ENCODE measurements around the gene SRRM4. TPM values are rescaled to one million over a fixed set of nuclear protein-coding genes. Genes with fewer than 3 reads are reported as not detected.
A peak's percentile ranks its signal among the peaks of the same experiment; 100 is the strongest.

The SRRM4 gene
- total RNA-seq, 1 donor from 2014 or later = 0.10 TPM

DNA sequence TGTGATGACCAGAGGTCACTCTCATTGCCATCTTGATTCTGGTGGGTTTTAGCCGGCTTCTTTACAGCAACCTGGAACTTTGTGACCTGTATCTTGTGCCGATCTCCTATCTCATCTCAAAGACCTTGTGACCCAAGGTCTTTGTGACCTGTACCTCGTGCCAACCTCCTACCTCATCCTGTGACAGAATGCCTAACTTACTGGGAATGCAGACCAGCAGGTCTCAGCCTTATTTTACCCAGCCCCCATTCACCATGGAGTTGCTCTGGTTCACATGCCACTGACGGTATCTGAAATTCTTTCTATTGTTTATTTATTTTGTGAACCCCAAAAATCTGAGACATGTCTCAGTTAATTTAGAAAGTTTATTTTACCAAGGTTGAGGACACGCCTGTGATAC lies 189.9 kb downstream of the SRRM4 start:
- no peak for DNase-seq

GRCh38 chr12:119171691-119172425 lies 190.5 kb downstream of the SRRM4 start:
- DNase-seq = no peak

GRCh38 chr12:119175081-119175480 lies 193.7 kb downstream of the SRRM4 start:
- DNase-seq = no peak

- DNase-seq = peak; percentile 63
Measured at GRCh38 chr12:119176267-119177055, 195.1 kb downstream of the SRRM4 start.

DNA sequence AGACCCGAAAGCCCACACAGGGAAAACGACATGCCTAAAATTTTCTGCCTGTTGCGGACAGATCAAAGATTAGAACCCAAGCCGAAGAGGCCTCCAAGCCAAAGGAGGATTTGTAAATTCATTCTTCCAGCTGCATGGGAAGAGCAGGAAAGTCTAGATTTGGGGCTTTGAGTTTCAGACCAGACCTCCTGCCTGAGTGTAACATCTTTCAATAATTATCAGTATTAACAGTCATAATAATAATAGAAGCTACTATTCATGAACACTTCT lies 195.7 kb downstream of the SRRM4 start:
- DNase-seq = no peak

DNA sequence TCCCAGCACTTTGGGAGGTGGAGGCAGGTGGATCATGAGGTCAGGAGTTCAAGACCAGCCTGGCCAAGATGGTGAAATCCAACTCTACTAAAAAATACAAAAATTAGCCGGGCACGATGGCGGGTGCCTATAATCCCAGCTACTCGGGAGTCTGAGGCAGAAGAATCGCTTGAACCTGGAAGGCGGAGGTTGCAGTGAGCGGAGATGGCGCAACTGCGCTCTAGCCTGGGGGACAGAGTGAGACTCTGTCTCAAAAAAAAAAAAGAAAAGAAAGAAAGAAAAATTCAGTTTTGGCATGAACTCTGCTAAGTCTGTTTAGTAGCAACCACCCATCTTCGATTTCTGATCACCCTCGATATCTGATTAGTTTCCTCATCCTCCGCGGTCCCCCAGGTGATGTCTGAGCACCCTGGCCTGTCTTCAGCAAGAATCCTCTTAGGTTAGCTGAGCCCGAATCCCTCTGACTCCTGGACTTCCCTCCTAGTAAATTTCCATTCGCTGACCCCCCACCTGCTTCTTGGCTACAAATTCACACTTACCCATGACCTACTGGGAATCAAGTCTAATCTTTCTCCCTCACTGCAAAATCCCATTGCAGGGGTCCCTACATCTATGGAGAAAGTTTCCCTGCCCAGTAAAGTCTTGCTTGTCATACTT lies 196.5 kb downstream of the SRRM4 start:
- DNase-seq = no peak

DNA sequence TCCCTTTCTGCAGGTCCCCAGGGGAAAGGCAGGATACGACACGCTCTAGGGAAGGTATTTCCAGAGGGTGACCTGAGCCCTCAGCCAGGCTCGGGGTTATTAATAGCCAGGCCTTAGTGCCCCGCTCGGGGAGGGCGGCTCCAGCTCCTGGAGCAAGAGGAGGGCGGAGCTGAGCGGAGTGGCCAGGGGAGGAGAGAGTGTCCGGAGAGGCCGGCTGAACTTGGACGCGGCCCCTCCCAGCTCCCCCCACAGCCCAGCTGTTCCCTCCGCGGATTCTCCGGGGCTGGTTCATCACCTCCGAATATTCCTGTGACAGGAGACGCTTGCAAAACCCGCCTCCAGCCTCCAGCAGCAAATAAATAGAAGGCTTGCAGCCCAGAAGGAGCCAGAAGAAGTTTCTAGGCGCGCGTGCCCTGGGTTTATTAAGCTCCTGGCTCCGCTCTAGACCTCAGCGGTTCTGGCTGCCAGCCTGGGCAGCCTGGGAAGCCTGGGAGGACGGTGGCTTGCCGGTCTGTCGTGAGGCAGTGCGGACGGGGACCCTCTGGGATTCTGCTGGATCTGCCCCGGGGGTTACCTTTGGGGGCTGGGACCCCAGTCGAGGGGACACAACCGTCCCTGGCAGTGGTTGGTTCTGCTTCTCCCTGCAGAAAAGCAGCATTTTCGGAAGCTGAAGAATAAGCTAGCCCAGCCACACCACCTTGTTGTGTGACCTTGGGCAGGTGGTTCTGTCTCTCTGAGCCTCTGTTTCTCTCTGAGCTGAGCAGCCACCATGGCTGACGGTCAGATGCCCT lies 197.4 kb downstream of the SRRM4 start, which contains the start of gene HSPB8:
TSS of gene HSPB8 (plus strand) at position 388 of the 791 bp plus-strand sequence. CDS start at position 770, 382 bp downstream.
- DNase-seq = peak; percentile 37

- DNase-seq = no peak
Measured at GRCh38 chr12:119179335-119180021, 198.1 kb downstream of the SRRM4 start.

GRCh38 chr12:119180380-119181040 lies 199.2 kb downstream of the SRRM4 start:
- DNase-seq = no peak

- DNase-seq = no peak
Measured at GRCh38 chr12:119181202-119181601, 199.9 kb downstream of the SRRM4 start.

DNA sequence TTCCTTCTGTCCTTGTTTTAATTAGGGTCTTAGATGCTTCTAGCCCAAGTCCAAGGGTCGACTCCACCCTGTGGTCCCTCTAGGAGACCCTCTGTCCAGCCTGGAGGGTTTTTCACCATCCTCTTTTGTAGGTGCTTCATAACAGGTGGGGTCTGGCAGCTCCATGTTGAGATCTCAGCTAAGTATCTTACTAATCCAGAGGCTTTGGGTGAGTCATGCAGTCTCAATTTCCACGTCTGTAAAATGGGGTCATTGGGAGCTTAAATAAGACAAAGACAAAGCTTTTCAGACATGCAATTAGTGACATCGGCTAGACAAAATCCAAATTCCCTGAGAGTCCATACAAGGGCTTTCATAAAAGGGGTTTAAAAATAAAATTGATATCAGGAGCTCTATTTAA lies 200.6 kb downstream of the SRRM4 start:
- DNase-seq = no peak

GRCh38 chr12:119182701-119183493 lies 201.6 kb downstream of the SRRM4 start:
- no peak for DNase-seq

DNA sequence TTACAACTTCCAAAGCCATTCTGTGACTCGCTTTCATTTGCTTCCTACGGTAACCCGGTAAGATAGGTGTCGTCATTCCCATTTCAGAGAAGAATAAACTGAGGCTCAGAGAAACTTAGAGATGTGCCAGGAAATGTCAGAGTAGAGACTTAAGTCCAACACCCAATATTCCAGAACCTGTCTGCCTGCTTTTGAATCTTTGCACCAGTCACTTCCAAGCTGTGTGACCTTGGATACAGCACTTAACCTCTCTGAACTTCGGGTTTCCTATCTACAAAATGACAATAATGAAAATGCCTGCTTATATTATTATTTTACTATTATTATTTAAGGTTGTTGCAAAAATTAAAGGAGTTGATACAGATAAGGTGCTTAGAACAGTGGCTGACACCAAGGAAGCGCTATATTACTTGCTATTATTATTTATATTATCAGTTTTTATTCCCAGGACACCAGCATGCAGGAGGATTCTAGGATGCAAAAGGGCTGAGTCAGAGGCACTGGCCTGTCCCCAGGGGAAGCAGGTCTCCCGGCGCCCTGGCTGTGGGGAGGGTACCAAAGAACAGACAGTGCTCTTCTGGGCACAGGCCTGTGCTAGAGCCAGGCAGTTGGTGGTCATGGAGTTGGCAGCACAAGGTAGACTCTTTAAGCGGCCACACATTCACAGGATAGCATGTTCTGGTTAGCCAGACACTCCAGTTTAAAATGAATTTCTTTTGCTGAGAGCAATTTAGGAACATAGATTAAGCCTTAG lies 202.8 kb downstream of the SRRM4 start:
- DNase-seq = no peak

- DNase-seq = no peak
Measured at GRCh38 chr12:119195256-119195655, 213.9 kb downstream of the SRRM4 start.

DNA sequence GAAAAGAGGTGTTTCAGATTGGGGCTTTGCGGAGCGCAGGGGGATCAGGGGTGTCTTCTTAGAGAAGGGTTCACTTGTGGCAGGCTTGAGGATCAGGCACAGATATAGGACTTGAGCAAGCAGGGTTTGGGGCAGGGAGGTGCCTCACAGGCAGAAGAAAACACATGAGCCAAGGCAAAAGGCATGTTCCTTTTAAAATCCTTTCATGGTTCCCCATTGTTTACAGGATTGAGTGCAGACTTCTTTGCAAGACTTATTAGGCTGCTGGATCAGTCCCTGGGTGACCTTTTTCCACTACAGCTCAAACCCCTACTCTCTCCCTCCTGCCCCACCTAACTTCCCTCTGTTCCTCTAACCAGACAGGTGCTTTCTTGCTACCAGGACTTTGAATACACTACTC lies 217.1 kb downstream of the SRRM4 start:
- no peak for DNase-seq

GRCh38 chr12:119200601-119201000 lies 219.3 kb downstream of the SRRM4 start:
- DNase-seq = no peak

GRCh38 chr12:119201789-119202543 lies 220.6 kb downstream of the SRRM4 start:
- DNase-seq = no peak

DNA sequence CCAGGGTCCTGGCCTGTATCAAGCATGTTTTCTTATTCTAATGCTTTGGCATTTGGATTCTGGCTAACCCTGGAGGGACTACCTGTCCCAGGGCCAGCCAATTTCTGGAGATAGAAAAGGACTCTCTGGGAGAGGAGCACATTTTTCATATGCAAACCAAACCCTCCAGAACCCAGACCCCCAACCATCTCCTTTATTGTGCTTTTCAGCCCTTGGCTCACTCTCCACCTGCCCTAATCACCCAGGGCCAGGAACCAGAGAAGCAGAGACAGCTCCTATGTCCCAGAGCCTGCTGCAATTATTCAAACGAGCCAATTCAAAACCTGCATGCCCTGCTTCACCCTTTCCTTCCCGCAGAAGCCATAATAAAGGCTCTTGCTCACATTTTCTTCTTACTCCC lies 221.2 kb downstream of the SRRM4 start:
- no peak for DNase-seq

DNA sequence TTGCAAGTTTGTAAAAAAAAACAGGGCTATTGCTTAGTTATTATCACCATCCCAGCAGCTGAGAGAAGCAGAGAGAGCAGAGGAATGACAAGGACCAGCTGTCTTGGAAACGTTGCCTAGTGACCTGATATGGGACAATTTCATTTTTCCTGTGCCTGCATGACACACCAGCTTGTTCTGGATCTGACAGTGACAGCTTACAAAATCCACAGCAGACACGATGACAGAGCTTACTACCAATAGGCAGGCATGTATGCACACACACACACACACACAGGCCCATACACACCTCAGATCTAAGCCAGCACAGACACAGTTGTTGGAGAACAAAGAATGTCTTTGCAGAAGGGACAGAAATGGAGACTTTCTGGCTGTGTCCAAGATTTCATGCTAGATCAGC lies 222.8 kb downstream of the SRRM4 start:
- peak; percentile 48 for DNase-seq
